ENCODE results near the gene TUBA1C. TPM values are rescaled to one million over a fixed set of nuclear protein-coding genes. Genes with fewer than 3 reads are reported as not detected.

Gene TUBA1C
- polyA plus RNA-seq, 1 donor from 2014 or later = 63.0 TPM

GRCh38 chr12:49261721-49262120 is 3.2 kb upstream of the TUBA1C start:
- no peak overlapping the region for H3K4me2 ChIP-seq (ENCODE audit: low read length)
- H3K27me3 ChIP-seq (ENCODE audit: insufficient read depth, low read depth, low read length) = peaks cover 24% of the 10 kb centered on the region
- no peaks in the 10 kb centered on the region for H3F3A ChIP-seq (ENCODE audit: insufficient read depth, low read length, poor library complexity, severe bottlenecking)
- no peak overlapping the region for H3K4me3 ChIP-seq (ENCODE audit: low read length)
- H3K27ac ChIP-seq (ENCODE audit: low read length) = no peak overlapping the region
- no peaks in the 10 kb centered on the region for H3K36me3 ChIP-seq (ENCODE audit: insufficient read depth, low read length)
- no peaks in the 10 kb centered on the region for H3K79me2 ChIP-seq (replicated peaks; ENCODE audit: insufficient read depth, low read length)
- H3K9me2 ChIP-seq (ENCODE audit: insufficient read depth, low read length) = no peaks in the 10 kb centered on the region
- no peak overlapping the region for H2AFZ ChIP-seq (ENCODE audit: low read depth, low read length)
- TF ChIP-seq CTCF (IDR thresholded peaks at IDR 0.05; ENCODE audit: poor library complexity, severe bottlenecking) = no peak
- TF ChIP-seq EZH2 (IDR thresholded peaks at IDR 0.05; ENCODE audit: borderline replicate concordance, insufficient read depth, low read length, poor library complexity, severe bottlenecking) = no peak
- TF ChIP-seq POLR2AphosphoS5 (IDR thresholded peaks at IDR 0.05) = no peak
- no peak for TF ChIP-seq MXI1 (conservative IDR thresholded peaks at IDR 0.05; ENCODE audit: poor library complexity, severe bottlenecking)
- no peak for TF ChIP-seq RAD21 (conservative IDR thresholded peaks at IDR 0.05)
- TF ChIP-seq TAF1 (IDR thresholded peaks at IDR 0.05; ENCODE audit: low read depth) = no peak
- no peak for TF ChIP-seq EP300 (conservative IDR thresholded peaks at IDR 0.05; ENCODE audit: poor library complexity, severe bottlenecking)
- no peak for TF ChIP-seq SMC3 (conservative IDR thresholded peaks at IDR 0.05; ENCODE audit: poor library complexity)
- no peak for TF ChIP-seq REST (IDR thresholded peaks at IDR 0.05; ENCODE audit: borderline replicate concordance)
- no peaks in the 10 kb centered on the region for H4K20me1 ChIP-seq (ENCODE audit: insufficient read depth)
- no peak overlapping the region for H3K9ac ChIP-seq (ENCODE audit: low read length)
- H3K9me3 ChIP-seq (ENCODE audit: low read length) = no peaks in the 10 kb centered on the region

- no peaks in the 10 kb centered on the region for H4K20me1 ChIP-seq (ENCODE audit: insufficient read depth)
- no peak overlapping the region for H3K4me2 ChIP-seq (ENCODE audit: low read length)
- no peak overlapping the region for H3K27ac ChIP-seq (ENCODE audit: low read length)
- no peak for TF ChIP-seq RAD21 (conservative IDR thresholded peaks at IDR 0.05)
- TF ChIP-seq TAF1 (IDR thresholded peaks at IDR 0.05; ENCODE audit: low read depth) = no peak
- H3K79me2 ChIP-seq (replicated peaks; ENCODE audit: insufficient read depth, low read length) = no peaks in the 10 kb centered on the region
- H3K9me2 ChIP-seq (ENCODE audit: insufficient read depth, low read length) = no peaks in the 10 kb centered on the region
- no peak overlapping the region for H3K4me3 ChIP-seq (ENCODE audit: low read length)
- no peak overlapping the region for H3K9ac ChIP-seq (ENCODE audit: low read length)
- H3K9me3 ChIP-seq (ENCODE audit: low read length) = no peaks in the 10 kb centered on the region
- H2AFZ ChIP-seq (ENCODE audit: low read depth, low read length) = no peak overlapping the region
- H3K27me3 ChIP-seq (ENCODE audit: insufficient read depth, low read depth, low read length) = peaks cover 24% of the 10 kb centered on the region
- no peaks in the 10 kb centered on the region for H3K36me3 ChIP-seq (ENCODE audit: insufficient read depth, low read length)
- no peaks in the 10 kb centered on the region for H3F3A ChIP-seq (ENCODE audit: insufficient read depth, low read length, poor library complexity, severe bottlenecking)
These were observed 1.5 kb upstream of the TUBA1C start for GRCh38 chr12:49263400-49263763.

GRCh38 chr12:49264466-49264872 is 413 bp upstream of the TUBA1C start:
- Histone ChIP-seq H3K36me3 (ENCODE audit: insufficient read depth, low read length) (no peaks in the 10 kb centered on the region), H3K79me2 (replicated peaks; ENCODE audit: insufficient read depth, low read length) (no peaks in the 10 kb centered on the region), H3K9ac (ENCODE audit: low read length) (no peak overlapping the region), H3K27me3 (ENCODE audit: insufficient read depth, low read depth, low read length) (peaks cover 24% of the 10 kb centered on the region), H3K9me3 (ENCODE audit: low read length) (no peaks in the 10 kb centered on the region), H4K20me1 (ENCODE audit: insufficient read depth) (no peaks in the 10 kb centered on the region), H3K9me2 (ENCODE audit: insufficient read depth, low read length) (no peaks in the 10 kb centered on the region), H3K27ac (ENCODE audit: low read length) (no peak overlapping the region), H3F3A (ENCODE audit: insufficient read depth, low read length, poor library complexity, severe bottlenecking) (no peaks in the 10 kb centered on the region), H3K4me2 (ENCODE audit: low read length) (no peak overlapping the region), H2AFZ (ENCODE audit: low read depth, low read length) (no peak overlapping the region), H3K4me3 (ENCODE audit: low read length) (no peak overlapping the region)
- no peak for TF ChIP-seq EZH2 (IDR thresholded peaks at IDR 0.05; ENCODE audit: borderline replicate concordance, insufficient read depth, low read length, poor library complexity, severe bottlenecking)
- no peak for TF ChIP-seq TAF1 (IDR thresholded peaks at IDR 0.05; ENCODE audit: low read depth)
- no peak for TF ChIP-seq REST (IDR thresholded peaks at IDR 0.05; ENCODE audit: borderline replicate concordance)
- no peak for TF ChIP-seq SMC3 (conservative IDR thresholded peaks at IDR 0.05; ENCODE audit: poor library complexity)
- TF ChIP-seq POLR2AphosphoS5 (IDR thresholded peaks at IDR 0.05) = no peak
- no peak for TF ChIP-seq RAD21 (conservative IDR thresholded peaks at IDR 0.05)
- no peak for TF ChIP-seq EP300 (conservative IDR thresholded peaks at IDR 0.05; ENCODE audit: poor library complexity, severe bottlenecking)
- TF ChIP-seq MXI1 (conservative IDR thresholded peaks at IDR 0.05; ENCODE audit: poor library complexity, severe bottlenecking) = no peak
- TF ChIP-seq CTCF (IDR thresholded peaks at IDR 0.05; ENCODE audit: poor library complexity, severe bottlenecking) = no peak

Measured in neural cell (in vitro differentiated cells).